Peyer's patch (tissue), 4 donors: ENCODE data around the gene PDE12.

Source experiments
- POLR2A ChIP-seq, 2 donors: fragments of 450-650 bp; IDR thresholded peaks; one replicate each; pipeline ENCODE4 v1.5.1; 2017; ENCODE audit warnings: antibody characterized with exemption in 2 of 2, mild to moderate bottlenecking in 2 of 2, moderate library complexity in 2 of 2
- TF ChIP-seq, protein P1 (sequence below), 6 experiments: fragments of 450-650 bp in 4 of 6; fragments of 200-600 bp in 2 of 6; sonication (generic) in 1 of 6; IDR thresholded peaks; one replicate each; pipeline ENCODE4 v1.5.1; 2017 to 2019; ENCODE audit warnings: antibody characterized with exemption in 6 of 6, mild to moderate bottlenecking in 3 of 6, moderate library complexity in 1 of 6

DNA sequence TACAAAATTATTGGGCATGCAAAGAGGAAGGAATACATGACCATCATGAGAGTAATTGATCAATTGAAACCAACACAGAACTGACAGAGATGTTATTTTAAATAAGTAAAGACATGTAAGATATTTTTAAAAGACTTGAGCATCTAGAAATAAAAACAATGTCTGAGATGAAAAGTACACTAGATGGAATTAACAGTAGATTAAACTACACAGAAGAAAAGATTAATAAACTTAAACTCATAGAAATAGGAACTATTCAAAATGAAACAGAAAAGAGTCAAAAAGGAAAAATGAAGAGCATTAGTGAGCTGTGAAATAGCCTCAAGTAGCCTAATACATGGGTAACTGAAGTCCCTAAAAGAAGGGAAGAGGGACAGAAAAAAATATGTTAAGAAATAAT, 49.6 kb downstream of the PDE12 start:
- TF ChIP-seq POLR2A (IDR thresholded peaks at IDR 0.05) = no peak
- TF ChIP-seq, protein P1, sequence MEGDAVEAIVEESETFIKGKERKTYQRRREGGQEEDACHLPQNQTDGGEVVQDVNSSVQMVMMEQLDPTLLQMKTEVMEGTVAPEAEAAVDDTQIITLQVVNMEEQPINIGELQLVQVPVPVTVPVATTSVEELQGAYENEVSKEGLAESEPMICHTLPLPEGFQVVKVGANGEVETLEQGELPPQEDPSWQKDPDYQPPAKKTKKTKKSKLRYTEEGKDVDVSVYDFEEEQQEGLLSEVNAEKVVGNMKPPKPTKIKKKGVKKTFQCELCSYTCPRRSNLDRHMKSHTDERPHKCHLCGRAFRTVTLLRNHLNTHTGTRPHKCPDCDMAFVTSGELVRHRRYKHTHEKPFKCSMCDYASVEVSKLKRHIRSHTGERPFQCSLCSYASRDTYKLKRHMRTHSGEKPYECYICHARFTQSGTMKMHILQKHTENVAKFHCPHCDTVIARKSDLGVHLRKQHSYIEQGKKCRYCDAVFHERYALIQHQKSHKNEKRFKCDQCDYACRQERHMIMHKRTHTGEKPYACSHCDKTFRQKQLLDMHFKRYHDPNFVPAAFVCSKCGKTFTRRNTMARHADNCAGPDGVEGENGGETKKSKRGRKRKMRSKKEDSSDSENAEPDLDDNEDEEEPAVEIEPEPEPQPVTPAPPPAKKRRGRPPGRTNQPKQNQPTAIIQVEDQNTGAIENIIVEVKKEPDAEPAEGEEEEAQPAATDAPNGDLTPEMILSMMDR (IDR thresholded peaks at IDR 0.05) = no peak
